NCI-H2196 (cell line): ENCODE measurements around the gene PARD3B.

Source experiments
- DNase-seq: peaks from one replicate; lab custom pipeline; 2025; ENCODE audit not compliant: unreplicated experiment; lab: John Stamatoyannopoulos, UW

The PARD3B gene

GRCh38 chr2:205658068-205658467 lies 1112.8 kb downstream of the PARD3B start:
- no peak for DNase-seq

GRCh38 chr2:205658572-205658971 lies 1113.3 kb downstream of the PARD3B start:
- no peak for DNase-seq

GRCh38 chr2:205659922-205660321 lies 1114.6 kb downstream of the PARD3B start:
- no peak for DNase-seq

- no peak for DNase-seq
Measured at GRCh38 chr2:205660521-205661124, 1115.3 kb downstream of the PARD3B start.

- DNase-seq: no peak
Measured at GRCh38 chr2:205661281-205661680, 1116.0 kb downstream of the PARD3B start.

- no peak for DNase-seq
Measured at GRCh38 chr2:205662206-205662965, 1117.1 kb downstream of the PARD3B start.

- no peak for DNase-seq
Measured at GRCh38 chr2:205665791-205666190, 1120.5 kb downstream of the PARD3B start.
